ENCODE data around the gene WBP1L.
"Not testable (repeated sequence)": the region's sequence is repeated elsewhere in the genome, so short reads cannot be mapped to it uniquely, and the experiment has no call there.

The WBP1L gene

GRCh38 chr10:102834143-102834542 is 90.4 kb downstream of the WBP1L start:
- no peak for DNase-seq

GRCh38 chr10:102835007-102835482 is 91.3 kb downstream of the WBP1L start:
- DNase-seq: peak; percentile 80
- H3K36me3 Mint-ChIP-seq (ENCODE audit: low read depth): no peaks in the 10 kb centered on the region
- no peak overlapping the region for H3K4me3 Mint-ChIP-seq
- H3K4me1 Mint-ChIP-seq (ENCODE audit: low read depth): peaks cover 3% of the 10 kb centered on the region
- H3K27me3 Mint-ChIP-seq: peaks cover 6% of the 10 kb centered on the region
- H3K27ac Mint-ChIP-seq: no peak overlapping the region
- no peaks in the 10 kb centered on the region for H3K9me3 Mint-ChIP-seq

More at GRCh38 chr10:102834143-102834542, 90.4 kb downstream of the WBP1L start:
- no peak overlapping the region for H3K4me3 Mint-ChIP-seq
- H3K9me3 Mint-ChIP-seq: no peaks in the 10 kb centered on the region
- no peak overlapping the region for H3K27ac Mint-ChIP-seq
- H3K27me3 Mint-ChIP-seq: peaks cover 3% of the 10 kb centered on the region
- H3K4me1 Mint-ChIP-seq (ENCODE audit: low read depth): peaks cover 3% of the 10 kb centered on the region
- H3K36me3 Mint-ChIP-seq (ENCODE audit: low read depth): no peaks in the 10 kb centered on the region

- Mint-ChIP-seq H3K27ac (no peak within 1 kb of the TSS), H3K9me3 (no peaks in the 10 kb centered on the region), H3K36me3 (ENCODE audit: low read depth) (no peaks in the 10 kb centered on the region), H3K4me3 (no peak within 1 kb of the TSS), H3K27me3 (peaks cover 8% of the 10 kb centered on the region), H3K4me1 (ENCODE audit: low read depth) (peaks cover 3% of the 10 kb centered on the region)
- no peak for DNase-seq
Observed at GRCh38 chr10:102837230-102837721, 93.5 kb downstream of the WBP1L start, which contains the start of gene CYP17A1. CYP17A1 (minus strand) TSS chr10:102837413; CDS start chr10:102837361, 52 bp downstream.

DNA sequence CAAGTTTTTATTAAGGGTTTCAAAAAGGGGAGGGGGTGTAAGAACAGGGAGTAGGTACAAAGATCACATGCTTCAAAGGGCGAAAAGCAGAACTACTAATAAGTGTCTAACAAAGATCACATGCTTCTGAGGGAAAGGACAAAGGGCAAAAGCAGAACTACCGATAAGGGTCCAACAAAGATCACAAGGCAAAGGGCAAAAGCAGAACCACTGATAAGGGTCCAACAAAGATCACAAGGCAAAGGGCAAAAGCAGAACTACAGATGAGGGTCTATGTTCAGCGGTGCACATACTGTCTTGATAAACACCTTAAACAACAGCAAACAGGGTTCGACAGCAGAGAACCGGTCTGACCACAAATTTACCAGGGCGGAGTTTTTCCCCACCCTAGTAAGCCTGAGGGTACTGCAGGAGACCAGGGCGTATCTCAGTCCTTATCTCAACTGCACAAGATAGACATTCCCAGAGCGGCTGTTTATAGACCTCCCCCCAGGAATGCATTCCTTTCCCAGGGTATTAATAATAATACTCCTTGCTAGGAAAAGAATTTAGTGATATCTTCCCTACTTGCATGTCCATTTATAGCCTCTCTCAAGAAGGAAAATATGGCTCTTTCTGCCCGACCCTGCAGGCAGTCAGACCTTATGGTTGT is 94.7 kb downstream of the WBP1L start:
- not testable (repeated sequence) for H3K36me3 Mint-ChIP-seq (ENCODE audit: low read depth); H3K9me3 Mint-ChIP-seq; H3K27ac Mint-ChIP-seq; H3K4me3 Mint-ChIP-seq; H3K4me1 Mint-ChIP-seq (ENCODE audit: low read depth); DNase-seq
- H3K27me3 Mint-ChIP-seq: peaks cover 10% of the 10 kb centered on the region

DNA sequence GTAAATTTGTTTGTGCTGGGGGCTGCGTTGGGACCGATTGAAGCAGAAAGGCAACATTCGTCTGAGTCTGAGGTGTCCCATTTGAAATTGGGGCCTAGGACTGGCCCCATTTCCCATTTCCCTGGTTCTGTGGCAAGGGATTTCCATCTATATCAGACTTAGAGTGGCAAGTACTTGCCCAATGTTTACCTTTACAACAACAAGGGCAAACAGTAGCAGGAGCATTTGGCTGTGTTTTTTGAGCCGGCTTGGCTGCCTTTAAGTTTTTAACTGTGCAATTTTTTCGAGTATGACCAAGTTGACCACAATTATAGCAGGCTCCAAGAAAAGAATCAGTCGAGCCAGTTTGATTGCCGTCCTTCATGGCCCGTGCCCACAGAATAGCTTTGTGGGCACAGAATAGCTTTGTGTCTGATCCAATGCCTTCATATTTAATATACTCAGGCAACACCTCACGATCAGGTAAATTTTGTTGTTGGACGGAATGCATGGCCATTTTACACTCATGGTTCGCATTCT is 98.1 kb downstream of the WBP1L start:
- peaks cover 2% of the 10 kb centered on the region for H3K9me3 Mint-ChIP-seq
- no peak overlapping the region for H3K4me3 Mint-ChIP-seq
- H3K27ac Mint-ChIP-seq: no peak overlapping the region

DNA sequence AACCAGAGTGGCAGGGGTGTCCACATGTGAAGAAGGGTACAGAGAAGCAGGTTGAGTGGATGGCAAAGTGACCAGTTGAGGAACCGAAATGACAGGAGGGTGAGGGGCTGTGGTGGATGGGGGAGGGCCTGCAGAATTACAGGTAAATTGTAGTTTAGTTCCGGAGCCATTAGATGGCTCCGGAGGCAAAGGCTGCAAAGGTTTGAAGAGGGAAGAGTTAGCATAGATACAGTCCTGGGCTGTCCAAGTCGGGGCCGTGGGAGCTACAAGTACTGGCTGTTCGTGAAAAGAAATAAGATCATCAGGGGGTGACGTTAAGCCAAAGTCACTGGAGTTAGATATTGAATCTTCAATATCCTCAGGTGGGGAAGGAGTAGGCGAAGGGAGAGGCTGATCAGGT is 99.4 kb downstream of the WBP1L start:
- H3K27ac Mint-ChIP-seq; H3K27me3 Mint-ChIP-seq; H3K4me3 Mint-ChIP-seq; H3K36me3 Mint-ChIP-seq (ENCODE audit: low read depth); H3K4me1 Mint-ChIP-seq (ENCODE audit: low read depth); DNase-seq; H3K9me3 Mint-ChIP-seq: not testable (repeated sequence)

More for the DNA sequence above, 98.1 kb downstream of the WBP1L start:
- Mint-ChIP-seq H3K36me3 (ENCODE audit: low read depth) (no peaks in the 10 kb centered on the region), H3K27me3 (peaks cover 7% of the 10 kb centered on the region), H3K4me1 (ENCODE audit: low read depth) (no peaks in the 10 kb centered on the region)
- no peak for DNase-seq

DNA sequence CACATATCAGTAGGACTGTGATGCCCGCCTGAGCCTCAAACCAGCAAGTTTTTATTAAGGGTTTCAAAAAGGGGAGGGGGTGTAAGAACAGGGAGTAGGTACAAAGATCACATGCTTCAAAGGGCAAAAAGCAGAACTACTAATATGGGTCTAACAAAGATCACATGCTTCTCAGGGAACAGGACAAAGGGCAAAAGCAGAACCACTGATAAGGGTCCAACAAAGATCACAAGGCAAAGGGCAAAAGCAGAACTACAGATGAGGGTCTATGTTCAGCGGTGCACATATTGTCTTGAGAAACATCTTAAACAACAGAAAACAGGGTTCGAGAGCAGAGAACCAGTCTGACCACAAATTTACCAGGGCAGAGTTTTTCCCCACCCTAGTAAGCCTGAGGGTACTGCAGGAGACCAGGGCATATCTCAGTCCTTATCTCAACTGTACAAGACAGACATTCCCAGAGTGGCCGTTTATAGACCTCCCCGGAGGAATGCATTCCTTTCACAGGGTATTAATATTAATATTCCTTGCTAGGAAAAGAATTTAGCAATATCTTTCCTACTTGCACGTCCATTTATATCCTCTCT is 100.5 kb downstream of the WBP1L start:
- H3K27me3 Mint-ChIP-seq; H3K9me3 Mint-ChIP-seq; DNase-seq; H3K27ac Mint-ChIP-seq; H3K4me3 Mint-ChIP-seq; H3K36me3 Mint-ChIP-seq (ENCODE audit: low read depth); H3K4me1 Mint-ChIP-seq (ENCODE audit: low read depth): not testable (repeated sequence)

DNA sequence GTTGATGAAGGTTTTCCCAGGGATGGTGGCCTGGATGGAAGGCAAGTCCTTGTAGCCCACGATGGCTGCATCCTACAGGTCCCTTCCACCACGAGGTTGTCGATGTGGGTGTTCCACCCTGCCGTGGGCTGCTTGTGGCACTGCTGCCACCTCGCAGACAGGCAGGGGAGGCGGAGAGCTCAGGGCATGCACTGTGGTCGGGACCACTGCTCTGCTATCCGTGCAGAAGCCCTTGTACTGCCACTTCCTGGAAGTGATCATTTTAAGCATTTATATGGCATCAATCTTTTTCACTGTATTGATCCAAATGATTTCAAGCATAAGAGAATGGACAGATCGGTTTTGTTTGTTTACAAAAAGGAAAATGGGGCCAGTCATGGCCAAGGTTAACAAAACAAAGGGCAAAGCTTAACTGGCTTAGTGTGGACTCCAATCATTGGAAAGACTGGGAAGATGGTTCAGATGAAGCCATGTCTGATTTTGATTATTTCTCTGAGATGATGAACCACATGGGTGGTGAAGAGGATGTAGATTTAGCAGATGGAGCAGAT is 101.7 kb downstream of the WBP1L start:
- Mint-ChIP-seq H3K9me3 (peaks cover 2% of the 10 kb centered on the region), H3K27ac (no peak overlapping the region), H3K36me3 (ENCODE audit: low read depth) (no peaks in the 10 kb centered on the region), H3K27me3 (peaks cover 3% of the 10 kb centered on the region), H3K4me1 (ENCODE audit: low read depth) (no peaks in the 10 kb centered on the region), H3K4me3 (no peak overlapping the region)
- DNase-seq: no peak

DNA sequence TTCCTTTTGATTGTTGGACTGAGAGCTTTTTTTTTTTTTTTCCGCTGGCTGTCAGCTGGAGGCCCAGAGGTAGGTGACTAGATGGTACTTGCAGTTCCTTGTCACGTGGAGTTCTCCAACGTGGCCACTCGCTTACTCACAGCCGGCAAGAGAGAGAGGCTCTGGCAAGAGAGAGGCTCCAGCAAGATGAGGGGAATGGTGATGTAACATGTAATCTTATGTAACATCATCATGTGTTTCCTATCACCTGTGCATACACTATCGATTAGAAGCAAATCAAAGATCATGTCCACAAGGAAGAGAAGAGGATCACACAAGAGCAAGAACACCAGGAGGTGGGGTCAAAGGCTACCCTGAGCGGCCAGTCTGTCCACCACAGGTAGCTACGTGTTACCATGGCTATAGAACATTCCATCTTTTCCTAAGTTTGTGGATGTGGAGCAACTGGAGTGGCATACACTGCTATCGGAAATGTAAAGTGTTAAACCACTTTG is 106.3 kb downstream of the WBP1L start:
- Mint-ChIP-seq H3K27ac (no peak overlapping the region), H3K36me3 (ENCODE audit: low read depth) (peaks cover 6% of the 10 kb centered on the region), H3K4me3 (no peak overlapping the region), H3K27me3 (no peaks in the 10 kb centered on the region), H3K4me1 (ENCODE audit: low read depth) (peaks cover 4% of the 10 kb centered on the region), H3K9me3 (no peaks in the 10 kb centered on the region)
- no peak for DNase-seq

DNA sequence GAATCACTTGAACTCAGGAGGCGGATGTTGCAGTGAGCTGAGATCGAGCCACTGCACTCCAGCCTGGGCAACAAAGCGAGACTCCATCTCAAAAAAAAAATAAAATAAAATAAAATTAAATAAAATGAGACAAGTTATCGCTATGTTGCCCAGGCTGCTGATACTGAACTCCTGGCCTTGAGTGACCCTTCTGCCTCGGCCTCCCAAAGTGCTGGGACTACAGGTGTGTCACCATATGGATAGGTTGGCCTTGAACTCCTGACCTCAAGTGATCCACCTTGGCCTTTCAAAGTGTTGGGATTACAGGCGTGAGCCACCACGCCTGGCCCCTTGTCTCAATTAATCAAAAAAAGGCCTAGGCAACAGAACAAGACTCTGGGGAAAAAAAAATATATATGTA is 109.5 kb downstream of the WBP1L start:
- not testable (repeated sequence) for H3K27ac Mint-ChIP-seq; H3K4me3 Mint-ChIP-seq; DNase-seq; H3K9me3 Mint-ChIP-seq; H3K36me3 Mint-ChIP-seq (ENCODE audit: low read depth); H3K27me3 Mint-ChIP-seq
- peaks cover 17% of the 10 kb centered on the region for H3K4me1 Mint-ChIP-seq (ENCODE audit: low read depth)

DNA sequence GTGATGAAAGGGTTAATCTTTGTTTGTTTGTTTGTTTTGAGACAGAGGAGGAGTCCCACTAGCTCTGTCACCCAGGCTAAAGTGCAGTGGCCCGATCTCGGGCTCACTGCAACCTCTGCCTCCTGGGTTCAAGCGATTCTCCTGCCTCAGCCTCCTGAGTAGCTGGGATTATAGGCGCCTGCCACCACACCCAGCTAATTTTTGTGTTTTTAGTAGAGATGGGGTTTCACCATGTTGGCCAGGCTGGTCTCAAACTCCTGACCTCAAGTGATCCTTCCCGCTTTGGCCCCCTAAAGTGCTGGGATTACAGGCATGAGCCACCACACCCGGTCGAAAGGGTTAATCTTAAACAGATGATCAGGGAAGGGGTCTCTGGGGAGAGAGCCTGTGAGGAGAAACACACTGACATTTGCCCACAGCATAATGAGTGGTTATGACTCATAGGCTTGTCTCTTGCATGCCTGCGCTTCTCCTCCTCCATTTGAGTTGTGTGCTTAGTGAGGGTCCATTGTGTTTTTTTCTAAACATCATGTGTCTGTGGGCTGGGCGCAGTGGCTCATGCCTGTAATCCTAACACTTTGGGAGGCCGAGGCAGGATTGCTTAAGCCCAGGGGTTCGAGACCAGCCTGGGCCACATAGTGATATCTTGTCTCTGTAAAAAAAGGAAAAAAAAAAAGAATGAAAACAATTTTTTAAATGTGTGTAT is 112.1 kb downstream of the WBP1L start:
- not testable (repeated sequence) for DNase-seq, H3K27me3 Mint-ChIP-seq, H3K27ac Mint-ChIP-seq, H3K9me3 Mint-ChIP-seq
- Mint-ChIP-seq H3K4me3 (peak overlapping the region; percentile 36), H3K36me3 (ENCODE audit: low read depth) (peaks cover 18% of the 10 kb centered on the region), H3K4me1 (ENCODE audit: low read depth) (peaks cover 17% of the 10 kb centered on the region)

GRCh38 chr10:102856758-102857424 is 113.1 kb downstream of the WBP1L start:
- H3K4me1 Mint-ChIP-seq (ENCODE audit: low read depth): peaks cover 17% of the 10 kb centered on the region
- H3K36me3 Mint-ChIP-seq (ENCODE audit: low read depth): peaks cover 20% of the 10 kb centered on the region
- H3K27me3 Mint-ChIP-seq: no peaks in the 10 kb centered on the region
- no peak overlapping the region for H3K4me3 Mint-ChIP-seq
- no peaks in the 10 kb centered on the region for H3K9me3 Mint-ChIP-seq
- no peak overlapping the region for H3K27ac Mint-ChIP-seq
- no peak for DNase-seq

DNA sequence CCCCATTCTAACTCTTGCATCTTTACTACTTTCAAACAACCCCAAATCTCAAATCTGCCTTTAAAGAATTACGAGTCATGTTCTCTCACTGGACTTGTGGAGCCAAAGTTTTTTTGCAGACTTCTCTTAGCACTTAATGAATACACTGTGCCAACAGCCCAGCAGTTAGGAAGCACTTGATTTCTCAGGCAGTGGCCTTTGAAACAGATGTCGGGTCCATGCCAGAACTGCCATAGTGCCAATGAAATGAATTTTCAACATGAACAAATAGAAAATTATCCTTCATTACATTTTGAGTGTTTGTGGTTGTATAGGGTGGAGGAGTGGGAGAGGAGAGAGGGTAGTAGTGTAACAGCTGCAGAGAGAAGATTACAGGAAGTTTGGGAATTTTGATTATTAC is 116.2 kb downstream of the WBP1L start:
- Mint-ChIP-seq H3K4me1 (ENCODE audit: low read depth) (peaks cover 13% of the 10 kb centered on the region), H3K36me3 (ENCODE audit: low read depth) (peaks cover 36% of the 10 kb centered on the region), H3K9me3 (no peaks in the 10 kb centered on the region), H3K27me3 (no peaks in the 10 kb centered on the region), H3K4me3 (no peak overlapping the region), H3K27ac (no peak overlapping the region)
- no peak for DNase-seq

GRCh38 chr10:102863660-102864059 is 119.9 kb downstream of the WBP1L start:
- no peak for DNase-seq
- Mint-ChIP-seq H3K27ac (no peak overlapping the region), H3K4me1 (ENCODE audit: low read depth) (no peaks in the 10 kb centered on the region), H3K36me3 (ENCODE audit: low read depth) (peaks cover 39% of the 10 kb centered on the region), H3K27me3 (peaks cover 2% of the 10 kb centered on the region), H3K9me3 (no peaks in the 10 kb centered on the region), H3K4me3 (no peak overlapping the region)
